GM21381 (cell line): ENCODE data around the gene SECTM1.
"Not testable (repeated sequence)": the region's sequence is repeated elsewhere in the genome, so short reads cannot be mapped to it uniquely, and the experiment has no call there.

Experiments used
- ATAC-seq: cut with Tn5 transposase; IDR thresholded peaks from one replicate; pipeline ENCODE4 v1.9.1; 2021; ENCODE audit warnings: mild to moderate bottlenecking, moderate library complexity; ENCODE audit not compliant: unreplicated experiment

The SECTM1 gene

GRCh38 chr17:82349287-82349701, 15.7 kb upstream of the SECTM1 start:
- ATAC-seq = no peak

GRCh38 chr17:82348866-82349265, 15.3 kb upstream of the SECTM1 start:
- ATAC-seq = no peak

GRCh38 chr17:82348434-82348833, 14.9 kb upstream of the SECTM1 start:
- no peak for ATAC-seq

DNA sequence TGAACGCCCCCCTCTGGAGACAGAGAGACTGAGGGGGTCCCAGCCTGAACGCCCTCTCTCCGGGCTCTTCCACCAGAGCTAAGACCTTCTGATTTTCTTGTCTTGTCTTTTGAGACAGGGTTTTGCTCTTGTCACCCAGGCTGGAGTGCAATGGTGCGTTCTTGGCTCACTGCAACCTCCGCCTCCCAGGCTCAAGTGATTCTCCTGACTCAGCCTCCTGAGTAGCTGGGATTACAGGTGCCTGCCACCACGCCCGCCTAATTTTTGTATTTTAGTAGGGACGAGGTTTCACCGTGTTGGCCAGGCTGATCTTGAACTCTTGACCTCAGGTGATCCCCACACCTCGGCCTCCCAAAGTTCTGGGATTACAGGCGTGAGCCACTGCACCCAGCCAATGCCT, 14.4 kb upstream of the SECTM1 start:
- ATAC-seq = not testable (repeated sequence)

- ATAC-seq = no peak
Observed at GRCh38 chr17:82346342-82347300, 13.1 kb upstream of the SECTM1 start.

DNA sequence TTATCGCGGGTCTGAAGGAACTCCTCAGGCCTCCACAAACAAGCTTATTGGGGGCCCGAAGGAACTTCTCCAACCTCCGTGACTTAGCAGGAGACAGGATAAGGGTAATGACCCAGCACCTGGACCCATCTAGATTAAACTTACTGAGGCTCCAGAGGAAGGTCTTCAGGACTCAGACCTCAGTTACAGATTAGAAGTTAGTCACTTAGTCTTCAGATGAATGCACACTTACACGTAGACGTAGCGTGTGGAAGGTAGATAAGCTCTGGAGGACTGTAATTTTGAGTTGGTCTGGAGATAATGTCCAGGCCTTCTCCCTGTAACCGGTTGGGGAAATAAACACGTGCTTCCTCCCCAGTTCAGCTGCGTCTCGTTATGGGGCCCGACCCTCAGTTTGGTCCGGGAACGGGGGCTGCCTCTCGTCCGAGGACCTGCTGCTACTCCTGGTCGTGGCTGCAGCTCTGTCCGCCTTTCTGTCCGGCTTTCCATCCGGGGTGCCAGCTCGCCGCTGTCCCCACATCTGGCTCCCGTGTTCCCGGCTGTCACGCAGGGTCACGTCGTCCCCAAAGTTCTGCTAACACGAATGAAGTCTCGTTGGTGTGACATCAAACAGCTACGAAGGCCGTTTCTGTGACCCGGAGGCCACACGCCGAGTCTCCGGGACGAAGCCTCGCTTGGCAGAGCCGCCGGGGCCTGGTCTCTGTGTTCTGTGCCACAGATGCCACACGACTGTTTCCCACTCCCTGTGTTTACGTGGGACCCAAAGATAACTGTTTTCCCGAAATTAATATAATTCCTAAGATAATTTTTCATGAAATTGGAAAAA, 11.8 kb upstream of the SECTM1 start:
- ATAC-seq = no peak

DNA sequence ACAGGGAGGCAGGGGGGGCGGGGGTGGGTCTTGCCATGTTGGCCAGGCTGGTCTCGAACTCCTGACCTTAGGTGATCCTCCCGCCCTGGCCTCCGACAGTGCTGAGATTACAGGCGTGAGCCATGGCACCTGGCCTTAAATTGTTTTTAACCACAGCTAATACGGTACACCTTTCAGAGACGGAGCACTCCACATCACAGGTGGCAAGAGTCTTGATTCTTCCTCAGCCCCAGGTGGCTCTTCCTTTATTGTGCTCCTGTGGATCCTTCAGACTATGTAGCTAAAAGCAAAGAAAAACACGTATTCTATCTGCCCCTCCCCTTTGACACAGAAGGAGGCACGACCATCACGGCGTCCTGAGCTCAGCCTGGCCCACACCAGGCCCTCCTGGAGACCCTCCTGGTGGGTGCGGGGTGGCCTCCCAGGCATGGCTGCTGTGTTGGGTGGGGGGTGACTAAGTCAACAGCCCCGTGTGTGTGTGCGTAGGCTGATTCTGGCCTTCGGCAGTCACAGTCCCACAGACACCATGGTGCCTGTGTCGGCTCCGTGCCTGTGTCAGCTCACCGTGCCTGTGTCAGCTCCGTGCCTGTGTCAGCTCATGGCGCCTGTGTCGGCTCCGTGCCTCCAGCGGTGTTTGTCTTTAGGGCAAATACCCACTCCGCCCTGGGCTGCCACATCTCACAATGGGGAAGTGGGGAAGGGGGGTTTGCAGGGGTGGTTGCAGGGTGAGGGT, 10.8 kb upstream of the SECTM1 start:
- no peak for ATAC-seq

DNA sequence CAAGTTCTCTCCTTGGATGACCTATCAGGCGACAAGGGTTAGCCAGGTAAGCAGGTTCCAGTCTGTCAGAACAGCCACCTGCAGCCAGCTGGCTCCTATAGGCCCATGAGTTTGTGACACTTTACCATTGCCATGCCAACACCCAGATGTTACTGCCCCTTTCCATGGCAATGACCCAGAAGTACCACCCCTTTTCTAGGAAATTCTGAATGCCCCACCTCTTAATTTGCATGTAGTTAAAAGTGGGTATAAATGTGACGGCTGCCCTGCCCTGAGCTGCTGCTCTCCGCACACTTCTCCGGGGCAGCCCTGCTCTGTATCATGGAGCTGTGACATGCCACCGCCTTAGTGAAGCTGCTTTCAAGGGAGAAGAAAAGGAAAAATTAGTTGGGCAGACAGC, 10.0 kb upstream of the SECTM1 start:
- ATAC-seq = no peak

- ATAC-seq = no peak
Observed at GRCh38 chr17:82342361-82343079, 9.0 kb upstream of the SECTM1 start.

GRCh38 chr17:82339634-82340580, 6.3 kb upstream of the SECTM1 start:
- ATAC-seq = no peak

GRCh38 chr17:82338858-82339633, 5.5 kb upstream of the SECTM1 start:
- ATAC-seq = no peak

GRCh38 chr17:82334622-82335394, 1.2 kb upstream of the SECTM1 start:
- ATAC-seq = no peak

DNA sequence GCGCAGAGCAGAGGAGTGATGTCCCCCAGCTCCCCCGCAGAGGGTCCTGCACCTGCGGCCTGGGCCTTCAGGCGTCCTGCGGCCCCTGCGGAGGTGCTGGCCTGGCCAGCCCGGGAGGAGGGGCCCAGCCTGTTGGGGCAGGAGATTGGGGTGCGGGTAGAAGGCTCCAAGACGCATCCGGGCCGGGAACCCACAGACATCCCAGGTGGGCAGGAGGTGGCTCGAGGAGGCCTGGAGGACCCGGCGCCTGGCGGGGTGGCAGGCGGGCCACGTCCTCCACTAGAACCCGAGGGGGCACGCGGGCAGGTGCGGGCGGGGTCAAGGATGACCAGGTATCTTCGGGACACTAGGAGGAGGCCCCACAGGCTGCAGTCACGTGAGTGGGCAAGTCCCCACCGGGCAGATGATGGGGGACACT, 647 bp upstream of the SECTM1 start:
- ATAC-seq = no peak

- no peak for ATAC-seq
Observed at GRCh38 chr17:82332669-82333278, 792 bp downstream of the SECTM1 start.

DNA sequence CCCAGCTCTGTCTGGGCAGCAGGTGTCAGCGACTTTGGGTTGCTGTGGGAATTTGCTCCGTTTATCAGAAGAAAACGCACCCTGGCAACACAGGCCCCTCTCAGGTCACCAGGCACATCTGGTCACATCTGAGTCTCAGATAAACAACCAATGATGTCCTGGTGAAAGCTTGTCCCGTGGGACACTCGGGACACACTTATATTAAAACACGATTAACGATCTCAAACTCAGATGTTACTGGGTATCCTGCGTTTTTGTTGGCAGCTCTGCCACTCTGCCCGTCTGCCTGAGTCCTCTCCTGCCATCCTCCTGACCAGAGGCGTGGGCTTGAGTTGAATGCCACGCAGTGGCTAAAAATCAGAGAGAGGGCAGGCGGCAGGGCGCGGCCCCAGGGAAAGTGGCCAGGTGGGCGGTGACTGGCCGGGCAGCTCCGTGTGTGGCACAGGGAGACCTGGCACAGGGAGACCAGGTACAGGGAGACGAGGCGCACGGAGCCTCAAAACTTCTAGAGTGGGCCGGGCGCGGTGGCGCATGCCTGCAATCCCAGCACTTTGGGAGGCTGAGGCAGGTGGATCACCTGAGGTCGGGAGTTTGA, 2.1 kb downstream of the SECTM1 start:
- ATAC-seq = no peak

DNA sequence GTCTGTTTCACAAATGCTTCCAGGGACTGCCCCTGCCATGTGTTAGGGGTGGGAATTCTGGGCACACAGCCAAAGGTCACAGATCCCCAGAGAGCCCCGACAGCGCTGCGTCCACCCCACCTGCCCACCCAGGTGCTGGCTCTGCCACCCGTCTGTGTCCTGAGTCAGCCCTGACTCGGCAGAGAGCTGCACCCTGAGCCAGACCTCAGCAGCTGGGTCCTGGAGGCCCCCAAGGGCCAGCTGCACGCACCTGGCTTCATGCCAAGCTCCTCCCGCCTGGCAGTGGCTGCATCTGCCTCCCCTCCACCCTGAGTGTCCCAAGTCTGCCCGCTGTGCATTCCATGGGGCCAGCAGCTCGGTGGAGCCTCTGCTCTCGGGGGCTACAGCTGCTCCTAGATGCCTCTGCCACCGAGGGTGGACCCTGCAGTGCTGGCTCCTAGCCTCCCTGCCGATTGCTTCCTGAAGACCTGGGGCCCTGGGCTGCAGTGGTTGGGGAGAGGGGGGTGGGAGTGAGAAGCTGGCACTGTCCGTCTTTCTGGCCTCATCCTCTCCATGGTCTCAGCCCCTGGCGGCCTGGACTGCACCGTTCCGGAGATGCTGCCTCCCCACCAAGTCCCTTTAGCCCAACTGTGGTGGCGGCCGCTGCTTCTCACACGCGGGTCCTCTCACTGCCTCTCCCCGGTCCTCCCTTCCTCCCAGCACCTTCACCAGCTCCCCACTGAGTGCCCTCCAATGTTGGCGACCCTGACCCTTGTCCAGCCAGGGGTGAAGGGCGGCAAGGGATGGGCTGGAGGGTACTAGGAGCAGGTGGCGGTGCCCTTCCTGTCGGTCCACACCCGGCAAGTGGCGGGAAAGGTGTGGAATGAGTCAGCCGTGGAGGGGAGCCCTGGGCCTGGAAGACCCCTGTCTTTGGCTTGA, 3.0 kb downstream of the SECTM1 start:
- ATAC-seq = no peak
